Neural crest cell (in vitro differentiated cells): ENCODE results near the gene IFNA4. TPM values are rescaled to one million over a fixed set of nuclear protein-coding genes. Genes with fewer than 3 reads are reported as not detected.
"Not testable (repeated sequence)": the region's sequence is repeated elsewhere in the genome, so short reads cannot be mapped to it uniquely, and the experiment has no call there.

ENCODE experiments used
- DNase-seq: peaks from one replicate; pipeline ENCODE4 v3.0.0; 2021; ENCODE audit warnings: low read depth, mixed read lengths, low spot score
- H3K27ac Mint-ChIP-seq: one replicate; pipeline ENCODE4 v1.8.0; 2021; ENCODE audit warnings: mild to moderate bottlenecking, mixed read lengths; ENCODE audit not compliant: unreplicated experiment
- H3K27me3 Mint-ChIP-seq: 2 replicates; pipeline ENCODE4 v1.8.0; 2021; ENCODE audit warnings: low read depth, mild to moderate bottlenecking, mixed read lengths
- H3K36me3 Mint-ChIP-seq: 2 replicates; pipeline ENCODE4 v1.8.0; 2021; ENCODE audit warnings: low read depth, mild to moderate bottlenecking, mixed read lengths
- H3K4me1 Mint-ChIP-seq: 2 replicates; pipeline ENCODE4 v1.8.0; 2021; ENCODE audit warnings: mixed read lengths
- H3K4me3 Mint-ChIP-seq: one replicate; pipeline ENCODE4 v1.8.0; 2021; ENCODE audit warnings: mild to moderate bottlenecking, mixed read lengths
- H3K9me3 Mint-ChIP-seq: 2 replicates; pipeline ENCODE4 v1.8.0; 2021; ENCODE audit warnings: mixed read lengths
- total RNA-seq: library from RNA; stranded (reverse); gene quantifications from 2 replicates; pipeline ENCODE4 v1.2.1, GENCODE V29; 2021
- TF ChIP-seq, protein P1 (sequence below): fragments of 200-600 bp; sonication (generic); conservative IDR thresholded peaks from 2 replicates; pipeline ENCODE4 v1.5.0; 2021; ENCODE audit warnings: antibody characterized with exemption, mild to moderate bottlenecking

The IFNA4 gene
- total RNA-seq, 1 donor from 2014 or later: not detected

DNA sequence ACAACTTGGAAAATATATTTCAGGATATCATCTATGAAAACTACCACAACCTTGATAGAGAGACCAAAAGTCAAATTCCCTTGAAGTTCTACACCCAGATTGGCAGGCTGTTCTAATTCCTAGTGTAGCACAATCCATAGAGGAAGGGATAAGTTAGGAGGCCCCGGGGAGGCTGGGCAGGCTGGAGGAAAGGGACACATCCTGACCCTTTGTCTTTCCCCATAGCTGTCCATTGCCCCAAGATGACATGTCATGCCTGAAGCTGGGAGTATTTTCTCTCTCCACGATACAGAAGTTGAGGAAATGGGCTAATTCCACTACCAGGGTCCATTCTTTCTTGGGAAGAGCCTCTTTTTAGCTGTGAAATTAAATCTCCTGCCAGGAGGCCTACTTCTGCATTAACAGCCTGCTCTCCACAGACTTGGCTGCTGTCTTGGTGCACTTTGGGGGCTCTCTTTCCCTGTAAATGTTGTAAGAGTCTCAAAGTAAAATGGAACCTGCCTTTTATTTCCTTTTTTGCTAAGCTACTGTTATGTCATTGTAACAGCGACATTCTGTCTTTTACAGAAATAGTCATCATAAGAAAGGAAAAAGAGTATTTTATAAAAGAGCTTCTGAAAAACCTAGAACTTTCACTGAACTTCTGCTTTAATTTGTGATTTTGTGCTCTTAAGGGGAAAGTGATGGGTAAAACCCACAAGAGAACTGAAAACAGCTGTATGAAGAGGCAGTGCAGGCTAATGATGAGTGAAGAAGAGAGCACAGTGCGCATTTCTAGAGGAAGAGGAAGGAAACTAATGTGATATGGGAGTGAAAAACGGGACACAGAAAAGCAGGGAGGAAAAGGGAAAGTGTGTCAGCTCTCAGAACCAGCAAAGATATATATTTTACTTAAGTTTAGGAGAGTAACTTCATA, 26.3 kb upstream of the IFNA4 start:
- not testable (repeated sequence) for H3K4me3 Mint-ChIP-seq, H3K4me1 Mint-ChIP-seq, H3K27me3 Mint-ChIP-seq, H3K36me3 Mint-ChIP-seq, H3K27ac Mint-ChIP-seq, DNase-seq, H3K9me3 Mint-ChIP-seq
- TF ChIP-seq, protein P1, sequence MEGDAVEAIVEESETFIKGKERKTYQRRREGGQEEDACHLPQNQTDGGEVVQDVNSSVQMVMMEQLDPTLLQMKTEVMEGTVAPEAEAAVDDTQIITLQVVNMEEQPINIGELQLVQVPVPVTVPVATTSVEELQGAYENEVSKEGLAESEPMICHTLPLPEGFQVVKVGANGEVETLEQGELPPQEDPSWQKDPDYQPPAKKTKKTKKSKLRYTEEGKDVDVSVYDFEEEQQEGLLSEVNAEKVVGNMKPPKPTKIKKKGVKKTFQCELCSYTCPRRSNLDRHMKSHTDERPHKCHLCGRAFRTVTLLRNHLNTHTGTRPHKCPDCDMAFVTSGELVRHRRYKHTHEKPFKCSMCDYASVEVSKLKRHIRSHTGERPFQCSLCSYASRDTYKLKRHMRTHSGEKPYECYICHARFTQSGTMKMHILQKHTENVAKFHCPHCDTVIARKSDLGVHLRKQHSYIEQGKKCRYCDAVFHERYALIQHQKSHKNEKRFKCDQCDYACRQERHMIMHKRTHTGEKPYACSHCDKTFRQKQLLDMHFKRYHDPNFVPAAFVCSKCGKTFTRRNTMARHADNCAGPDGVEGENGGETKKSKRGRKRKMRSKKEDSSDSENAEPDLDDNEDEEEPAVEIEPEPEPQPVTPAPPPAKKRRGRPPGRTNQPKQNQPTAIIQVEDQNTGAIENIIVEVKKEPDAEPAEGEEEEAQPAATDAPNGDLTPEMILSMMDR: peak; percentile 54

DNA sequence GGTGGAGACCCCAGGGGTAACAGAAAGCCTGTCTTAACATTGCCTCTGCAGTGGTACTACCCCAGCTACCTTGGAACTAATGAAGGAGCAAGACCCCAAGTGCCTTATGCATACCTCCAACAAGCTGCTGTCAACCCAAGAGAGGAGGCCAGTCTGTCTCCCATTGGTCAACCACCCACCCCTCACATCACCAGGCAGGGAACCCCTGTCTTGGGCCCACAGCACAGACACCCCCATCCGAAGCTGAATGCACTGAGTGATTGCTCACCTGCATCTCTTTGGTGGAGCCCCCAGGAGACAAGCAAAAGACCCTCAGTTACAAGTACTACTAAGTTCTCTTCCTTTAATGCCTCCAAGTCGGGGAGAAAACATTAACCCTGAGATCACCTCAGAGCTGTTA, 24.8 kb upstream of the IFNA4 start:
- H3K4me3 Mint-ChIP-seq, H3K4me1 Mint-ChIP-seq, H3K27me3 Mint-ChIP-seq, H3K9me3 Mint-ChIP-seq, H3K27ac Mint-ChIP-seq, DNase-seq, H3K36me3 Mint-ChIP-seq: not testable (repeated sequence)

- H3K9me3 Mint-ChIP-seq, H3K27ac Mint-ChIP-seq, H3K36me3 Mint-ChIP-seq, H3K4me1 Mint-ChIP-seq, DNase-seq, H3K27me3 Mint-ChIP-seq, H3K4me3 Mint-ChIP-seq: not testable (repeated sequence)
These were observed 23.4 kb upstream of the IFNA4 start for GRCh38 chr9:21210782-21211181.

- no peaks in the 10 kb centered on the region for H3K27me3 Mint-ChIP-seq
- H3K9me3 Mint-ChIP-seq: peaks cover 4% of the 10 kb centered on the region
- no peaks in the 10 kb centered on the region for H3K36me3 Mint-ChIP-seq
- no peak overlapping the region for H3K27ac Mint-ChIP-seq
- H3K4me3 Mint-ChIP-seq: no peak overlapping the region
- peaks cover 7% of the 10 kb centered on the region for H3K4me1 Mint-ChIP-seq
- TF ChIP-seq, protein P1: no peak
- no peak for DNase-seq
These were observed 22.9 kb upstream of the IFNA4 start for GRCh38 chr9:21210311-21210710.

GRCh38 chr9:21207043-21207442, 19.7 kb upstream of the IFNA4 start, which contains the start of gene IFNA10:
Gene IFNA10, minus strand, starts transcription at chr9:21207143. Its CDS starts 46 bp downstream, at chr9:21207097.
- not testable (repeated sequence) for H3K9me3 Mint-ChIP-seq, H3K4me3 Mint-ChIP-seq

GRCh38 chr9:21205204-21205603, 17.8 kb upstream of the IFNA4 start:
- peaks cover 6% of the 10 kb centered on the region for H3K9me3 Mint-ChIP-seq
- H3K4me1 Mint-ChIP-seq: no peaks in the 10 kb centered on the region
- H3K27ac Mint-ChIP-seq: no peak overlapping the region
- TF ChIP-seq, protein P1: no peak
- no peaks in the 10 kb centered on the region for H3K27me3 Mint-ChIP-seq
- H3K4me3 Mint-ChIP-seq: no peak overlapping the region
- no peak for DNase-seq
- H3K36me3 Mint-ChIP-seq: no peaks in the 10 kb centered on the region

More at GRCh38 chr9:21207043-21207442, 19.7 kb upstream of the IFNA4 start, which contains the start of gene IFNA10:
- DNase-seq, H3K4me1 Mint-ChIP-seq, H3K27me3 Mint-ChIP-seq, H3K36me3 Mint-ChIP-seq, H3K27ac Mint-ChIP-seq: not testable (repeated sequence)

- not testable (repeated sequence) for H3K4me1 Mint-ChIP-seq
These were observed 14.7 kb upstream of the IFNA4 start, which contains the start of gene IFNA7 for GRCh38 chr9:21202105-21202504. Gene IFNA7, minus strand, starts transcription at chr9:21202205. Its CDS starts 40 bp downstream, at chr9:21202165.

More at GRCh38 chr9:21202105-21202504, 14.7 kb upstream of the IFNA4 start, which contains the start of gene IFNA7:
- not testable (repeated sequence) for H3K9me3 Mint-ChIP-seq, H3K27ac Mint-ChIP-seq, H3K27me3 Mint-ChIP-seq, H3K4me3 Mint-ChIP-seq, H3K36me3 Mint-ChIP-seq, DNase-seq
